Activated T-cell treated with anti-CD3 and anti-CD28 coated beads, Interleukin-2, amount 50 U/mL, for 1 hour (primary cell): ENCODE results near the gene MN1.

ENCODE experiments used
- DNase-seq: peaks from one replicate; pipeline ENCODE4 v3.0.0-alpha.2; 2020

MN1 gene

GRCh38 chr22:27730641-27731433, 70.7 kb downstream of the MN1 start:
- no peak for DNase-seq

DNA sequence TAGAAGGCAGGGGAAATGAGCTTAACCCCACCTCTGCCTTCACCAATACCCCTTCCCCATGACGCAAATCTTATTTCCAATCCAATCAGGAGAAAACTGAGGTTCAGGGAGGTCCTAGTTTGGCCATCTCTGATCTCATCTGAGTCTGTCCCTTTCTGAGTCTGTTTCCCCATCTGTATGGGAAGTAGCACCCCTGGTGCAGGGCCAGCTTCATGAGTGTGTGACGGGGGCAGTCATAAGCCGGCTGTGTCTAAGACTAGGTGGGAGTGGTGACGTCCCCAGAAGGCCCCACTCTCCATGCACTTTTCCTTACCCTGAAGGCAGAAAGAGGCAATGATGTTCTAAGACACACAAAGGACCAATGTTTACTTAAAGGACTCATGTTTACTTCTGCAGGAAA, 72.3 kb downstream of the MN1 start:
- no peak for DNase-seq

- DNase-seq = no peak
These were observed 73.7 kb downstream of the MN1 start for GRCh38 chr22:27727673-27728451.

DNA sequence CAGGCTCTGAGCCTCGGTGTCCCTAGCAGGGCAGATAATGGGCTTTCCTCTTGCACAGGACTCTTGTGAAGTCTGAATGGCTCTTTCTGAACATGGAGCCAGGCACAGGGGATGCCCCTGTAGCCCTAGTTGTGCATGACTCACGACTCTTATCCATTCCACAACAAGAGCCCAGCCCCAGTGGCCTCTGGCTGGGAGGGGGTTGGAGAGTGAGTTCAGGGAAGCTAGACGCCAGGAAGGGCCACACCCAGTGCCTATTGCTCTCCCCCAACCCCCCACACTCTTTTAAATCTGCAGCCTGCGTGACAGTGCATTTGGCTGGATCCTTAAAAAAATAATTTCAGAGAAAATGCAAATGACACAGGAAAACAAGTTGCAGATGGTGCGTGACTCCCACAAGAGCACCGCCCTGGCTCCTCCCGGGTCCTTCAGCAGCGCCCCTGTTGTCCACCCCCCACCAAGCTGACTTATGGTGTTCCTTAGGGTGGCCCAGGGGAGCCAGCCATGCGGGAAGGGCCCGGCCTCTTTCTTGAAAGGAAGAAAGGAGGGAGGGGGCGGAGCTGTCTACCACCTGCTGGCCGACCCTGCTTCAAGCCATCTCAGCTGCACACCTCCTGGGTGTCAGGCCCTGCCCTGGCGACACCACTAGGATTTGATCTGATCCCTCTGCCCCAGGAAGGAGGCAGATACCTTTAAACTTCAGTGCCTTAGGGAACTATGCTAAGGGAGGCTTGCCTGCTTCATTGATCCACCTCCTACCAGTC, 74.7 kb downstream of the MN1 start:
- no peak for DNase-seq

- no peak for DNase-seq
These were observed 75.2 kb downstream of the MN1 start for GRCh38 chr22:27726331-27726685.

DNA sequence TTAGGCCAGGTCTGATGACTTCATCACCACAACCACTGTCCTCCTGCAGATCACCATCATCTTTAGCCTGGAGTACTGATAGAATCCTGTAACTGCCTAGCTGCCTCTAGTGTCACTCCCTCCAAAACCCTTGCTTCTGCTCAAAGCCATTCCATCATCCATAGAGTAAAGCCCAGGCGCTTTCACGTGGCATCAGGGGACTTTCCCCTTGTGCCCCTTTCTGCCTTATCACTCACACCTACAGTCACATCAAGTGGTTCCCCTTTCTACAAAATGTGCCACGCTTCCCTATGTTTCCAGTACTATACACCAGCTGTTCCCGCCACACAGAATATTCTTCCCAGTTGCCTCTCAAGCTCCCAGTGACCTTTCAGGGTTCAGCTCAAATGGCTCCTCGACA, 75.9 kb downstream of the MN1 start:
- no peak for DNase-seq

GRCh38 chr22:27724709-27725108, 76.8 kb downstream of the MN1 start:
- no peak for DNase-seq

- DNase-seq = no peak
These were observed 77.4 kb downstream of the MN1 start for GRCh38 chr22:27724157-27724556.

DNA sequence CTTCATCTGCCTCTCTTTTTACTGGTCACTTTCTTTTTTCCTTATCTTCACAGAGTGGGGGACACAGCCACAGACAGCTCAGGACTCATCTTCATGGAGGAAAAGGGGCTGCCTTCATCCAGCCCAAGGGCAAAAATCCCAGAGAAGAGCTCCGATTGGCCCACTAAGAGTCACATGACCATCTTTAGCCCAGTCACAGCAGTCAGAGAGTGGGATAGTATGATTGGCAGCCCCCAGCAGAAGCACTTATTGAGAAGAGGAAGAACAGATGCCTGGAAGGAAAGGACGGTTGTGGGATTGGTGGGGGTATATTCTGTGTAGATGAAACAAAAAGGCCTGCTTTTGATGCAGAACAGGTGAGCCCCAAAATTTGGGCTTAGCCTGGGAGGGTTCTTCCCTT, 77.8 kb downstream of the MN1 start:
- DNase-seq = no peak

GRCh38 chr22:27723158-27723557, 78.4 kb downstream of the MN1 start:
- DNase-seq = no peak

GRCh38 chr22:27720860-27721259, 80.7 kb downstream of the MN1 start:
- DNase-seq = no peak

DNA sequence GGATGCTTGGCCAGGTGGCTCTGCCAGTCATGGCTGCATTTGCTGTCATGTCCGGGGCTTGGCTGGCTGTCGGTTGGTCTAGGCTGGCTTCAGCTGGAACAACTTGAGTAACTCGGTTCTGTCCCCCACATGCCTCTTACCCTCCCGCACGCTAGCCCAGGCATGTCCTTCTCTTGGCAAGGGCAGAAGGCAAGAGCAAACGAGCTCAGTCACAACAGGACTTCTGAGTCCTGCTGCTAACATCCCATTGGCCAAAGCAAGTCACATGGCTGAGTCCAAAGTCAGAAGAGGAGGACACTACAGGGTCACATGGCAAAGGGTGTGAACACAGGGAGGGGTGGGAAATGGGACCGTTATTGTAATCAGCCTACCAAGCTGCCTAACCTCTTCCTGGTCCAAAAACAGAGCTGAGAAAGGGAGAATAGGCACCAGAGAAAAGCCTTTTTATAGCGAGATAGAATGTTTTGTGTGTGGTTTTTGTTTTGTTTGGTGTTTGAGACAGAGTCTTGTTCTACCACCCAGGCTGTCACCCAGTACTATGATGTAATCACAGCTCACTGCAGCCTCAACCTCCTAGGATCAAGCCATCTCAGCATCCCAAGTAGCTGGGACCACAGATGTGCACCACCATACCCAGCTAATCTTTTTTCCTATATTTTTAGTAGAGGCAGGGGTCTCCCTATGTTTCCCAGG, 81.9 kb downstream of the MN1 start:
- DNase-seq = no peak

DNA sequence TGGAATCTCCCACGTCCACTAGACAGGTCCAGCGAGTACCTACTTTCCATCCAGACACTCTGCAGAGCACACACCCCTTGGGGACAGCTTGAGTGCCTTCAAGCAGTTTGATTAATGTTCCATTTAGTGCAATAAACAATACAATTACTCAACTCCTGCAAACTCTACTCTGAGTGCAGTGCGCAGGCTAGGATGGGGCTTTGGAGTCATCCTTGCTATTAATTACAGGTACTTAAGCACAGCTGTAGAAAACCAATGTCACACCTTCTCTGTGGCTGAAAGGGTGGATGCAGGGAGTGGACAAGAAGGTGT, 82.6 kb downstream of the MN1 start:
- DNase-seq = no peak

- no peak for DNase-seq
These were observed 83.1 kb downstream of the MN1 start for GRCh38 chr22:27718186-27719035.

GRCh38 chr22:27717094-27717493, 84.5 kb downstream of the MN1 start:
- no peak for DNase-seq

- DNase-seq = no peak
These were observed 85.5 kb downstream of the MN1 start for GRCh38 chr22:27716074-27716473.

DNA sequence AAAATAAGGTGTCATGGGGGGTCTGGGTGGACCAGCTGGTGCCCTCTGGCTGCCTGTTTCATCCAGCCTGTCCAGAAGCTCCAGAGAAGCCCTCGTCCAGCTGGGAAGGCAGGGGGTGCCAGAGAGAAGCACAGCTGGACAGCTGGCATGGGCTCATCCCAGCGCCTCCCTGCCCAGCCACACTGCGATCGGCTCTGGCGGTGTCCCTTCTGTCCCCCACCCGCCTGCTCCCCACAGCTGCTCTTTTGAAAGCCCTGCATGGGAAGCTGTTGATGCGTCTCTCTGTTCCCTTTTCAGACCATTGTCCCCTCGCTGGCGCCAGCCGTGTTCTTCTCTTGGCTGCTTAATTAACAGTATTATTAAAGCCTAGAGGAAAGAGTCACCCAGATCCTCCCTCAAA, 86.5 kb downstream of the MN1 start:
- no peak for DNase-seq

- DNase-seq = no peak
These were observed 87.5 kb downstream of the MN1 start for GRCh38 chr22:27714068-27714467.

- no peak for DNase-seq
These were observed 88.1 kb downstream of the MN1 start for GRCh38 chr22:27713461-27713860.

DNA sequence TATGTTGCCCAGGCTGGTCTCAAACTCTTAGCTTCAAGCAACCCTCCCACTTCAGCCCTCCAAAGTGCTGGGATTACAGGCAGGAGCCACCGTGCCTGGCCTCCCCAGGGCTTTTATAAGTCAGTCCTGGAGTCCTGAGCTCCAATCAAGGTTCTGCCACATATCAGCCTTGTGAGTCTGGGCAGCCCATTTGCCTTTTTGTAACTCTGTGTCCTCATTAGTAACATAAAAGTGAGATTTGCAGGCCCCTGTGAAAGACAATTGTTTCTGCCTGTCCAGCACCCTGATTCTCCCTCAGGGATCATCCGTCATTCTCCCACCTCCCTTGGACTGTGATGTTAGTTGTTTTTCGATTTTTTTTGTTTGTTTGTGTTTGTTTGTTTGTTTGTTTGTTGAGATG, 89.8 kb downstream of the MN1 start:
- DNase-seq = no peak

DNA sequence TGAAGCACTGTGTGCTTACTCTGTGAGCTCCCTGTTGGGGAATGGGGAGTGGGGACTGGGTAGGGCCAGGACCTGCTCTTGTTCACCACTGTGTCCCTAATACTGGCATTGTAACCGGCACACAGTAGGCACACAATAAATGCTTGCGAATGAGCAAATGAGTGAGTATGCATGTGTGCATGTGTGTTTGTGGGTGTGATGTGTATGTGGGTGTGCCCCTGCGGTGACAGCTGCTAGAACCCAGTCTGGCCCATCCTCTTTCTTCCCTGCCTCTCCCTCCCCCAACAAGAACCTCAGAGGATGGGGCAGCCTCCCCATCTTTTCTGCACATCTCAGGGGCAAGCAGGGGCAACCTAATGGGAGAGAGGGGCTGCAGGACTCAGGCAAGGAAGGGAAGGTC, 90.5 kb downstream of the MN1 start:
- DNase-seq = no peak

DNA sequence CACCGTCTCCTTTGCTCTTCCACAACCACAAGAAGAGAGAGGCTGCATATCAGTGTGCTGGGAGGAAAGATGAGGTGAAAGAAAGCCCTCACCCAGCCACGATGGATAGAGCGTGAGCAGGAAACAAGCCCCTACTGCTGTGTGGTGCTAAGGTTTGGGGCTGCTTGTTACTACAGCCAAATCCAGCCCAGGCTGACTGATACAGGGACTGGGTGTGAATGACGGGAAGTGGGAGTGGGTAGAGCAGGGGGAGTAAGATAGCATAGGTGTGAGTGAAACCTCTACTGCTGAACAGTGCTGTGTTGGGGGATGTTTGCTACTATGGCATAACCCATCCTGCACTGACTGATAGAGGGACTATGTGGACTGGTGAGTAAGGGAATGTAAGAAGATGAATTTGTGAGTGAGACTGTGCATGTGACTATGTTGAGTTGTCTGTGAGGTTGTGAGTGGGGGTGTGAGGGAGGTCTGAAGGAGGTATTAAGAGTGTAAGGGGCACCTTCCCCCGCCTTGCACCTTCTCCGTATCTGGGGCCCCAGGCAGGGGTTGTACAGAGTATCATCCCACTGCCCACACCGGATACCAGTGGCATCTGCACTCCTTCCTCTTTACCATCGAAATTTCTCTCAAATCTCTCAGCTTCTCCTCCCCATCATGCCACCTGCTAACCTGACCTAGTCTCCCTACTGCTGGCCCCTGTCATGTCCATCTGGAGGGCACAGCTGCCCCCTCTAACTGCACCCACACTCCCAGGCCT, 91.5 kb downstream of the MN1 start:
- DNase-seq = no peak
